Hematopoietic multipotent progenitor cell treated with erythropoietin and hydrocortisone succinate and interleukin-3 and kit ligand, for 15 days (in vitro differentiated cells): ENCODE results near the gene FKBP15.
"Not testable (repeated sequence)": the region's sequence is repeated elsewhere in the genome, so short reads cannot be mapped to it uniquely, and the experiment has no call there.

Experiments used
- DNase-seq: peaks from one replicate; pipeline ENCODE4 v3.0.0-alpha.2; 2015; ENCODE audit warnings: low spot score

FKBP15 gene

DNA sequence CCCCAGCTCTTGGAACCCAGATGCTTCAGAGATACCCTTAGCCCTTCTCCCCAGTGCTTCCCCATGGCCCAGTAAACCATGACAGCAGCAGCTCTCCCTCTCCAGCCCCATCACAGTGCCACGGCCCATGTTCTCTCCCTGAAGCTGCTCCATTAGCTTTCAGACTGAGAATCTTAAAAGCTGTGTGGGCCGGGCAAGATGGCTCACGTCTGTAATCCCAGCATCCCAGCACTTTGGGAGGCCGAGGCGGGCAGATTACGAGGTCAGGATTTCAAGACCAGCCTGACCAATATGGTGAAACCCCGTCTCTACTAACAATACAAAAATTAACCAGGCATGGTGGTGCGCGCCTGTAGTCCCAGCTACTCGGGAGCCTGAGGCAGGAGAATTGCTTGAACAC is 71.5 kb downstream of the FKBP15 start:
- DNase-seq: not testable (repeated sequence)

DNA sequence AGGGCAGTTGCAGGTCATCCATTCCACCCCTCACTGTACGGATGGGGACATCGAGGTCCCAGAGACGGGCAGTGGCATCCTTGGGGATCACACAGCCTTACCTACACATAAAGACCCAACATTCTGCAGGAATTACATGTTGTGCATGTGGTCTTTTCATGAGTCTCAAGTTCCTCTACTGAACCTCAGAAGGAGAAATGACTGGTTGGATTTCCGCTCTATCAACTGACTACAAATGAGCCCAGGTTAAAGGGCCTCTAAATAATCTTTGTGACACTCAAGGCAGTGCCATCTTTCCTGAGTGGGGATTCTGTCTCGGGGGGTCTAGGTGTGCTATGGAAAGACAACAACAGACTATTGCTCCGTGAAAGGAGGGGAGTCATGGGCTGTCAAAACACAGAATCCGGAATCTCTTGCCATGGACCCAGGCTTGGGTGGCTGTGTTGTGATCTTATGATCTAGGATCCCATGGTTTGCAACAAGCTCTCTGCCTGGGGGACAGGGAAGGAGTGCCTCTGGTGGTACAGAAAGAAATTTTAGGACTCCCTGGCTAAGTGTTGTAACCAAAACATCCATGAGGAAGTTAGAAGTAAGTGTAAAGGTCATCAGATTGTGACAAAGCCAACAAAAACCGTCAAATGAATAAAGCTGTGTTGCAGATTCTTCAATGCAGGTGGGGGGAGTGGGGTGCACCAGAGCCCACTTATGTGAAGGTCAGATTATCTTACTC is 72.1 kb downstream of the FKBP15 start:
- no peak for DNase-seq

DNA sequence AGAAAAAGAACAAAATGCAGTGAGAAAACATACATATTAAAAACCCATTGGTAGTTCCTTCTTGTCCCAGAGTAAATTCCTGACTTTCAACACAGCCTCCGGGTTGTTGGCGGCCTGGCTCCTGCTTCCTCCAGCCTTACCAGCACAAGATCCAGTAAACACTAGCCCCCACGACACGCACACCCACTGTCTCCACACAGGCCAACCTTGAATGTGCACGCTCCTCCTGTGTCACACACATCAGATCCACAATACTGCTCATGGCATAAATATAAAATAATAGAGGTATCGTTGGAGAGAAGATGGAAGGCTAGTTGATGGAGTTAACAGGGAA is 72.7 kb downstream of the FKBP15 start:
- no peak for DNase-seq

DNA sequence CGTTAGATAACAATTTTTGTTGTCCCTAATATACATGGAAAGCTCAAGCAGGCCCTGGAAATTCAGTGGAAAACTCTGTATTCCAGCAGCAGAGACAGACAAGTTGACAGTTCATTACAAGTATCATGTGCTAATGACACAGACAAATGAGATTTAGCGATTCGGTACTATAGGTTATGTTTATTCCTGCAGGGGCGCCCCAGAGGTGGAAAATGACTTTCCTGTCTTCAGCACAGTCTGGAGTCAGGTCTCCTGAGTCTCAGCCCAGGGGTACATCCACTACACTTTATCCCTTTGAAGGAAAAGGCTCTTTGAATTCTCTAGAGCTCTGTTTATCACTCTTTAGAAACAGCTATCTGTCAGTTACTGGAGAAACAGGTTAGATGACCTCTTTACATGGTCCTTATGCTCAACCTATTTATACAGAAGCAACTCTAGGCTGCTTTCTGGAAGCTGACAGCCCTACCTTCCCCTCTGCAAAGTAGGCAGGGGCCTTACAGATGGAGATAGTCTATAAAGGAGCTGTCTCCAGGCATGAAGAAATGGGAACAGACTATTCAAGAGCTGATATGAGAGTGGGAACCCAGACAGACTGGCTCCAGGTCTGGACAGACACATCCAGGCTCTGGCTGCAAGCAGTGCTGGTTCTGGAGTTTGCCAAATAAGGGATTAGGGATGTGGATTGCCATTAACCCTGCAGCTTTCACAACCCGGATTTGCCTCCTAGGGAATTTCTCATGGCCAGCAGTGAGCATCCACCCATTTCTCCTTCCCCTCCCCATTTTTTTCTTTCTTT is 77.4 kb downstream of the FKBP15 start:
- no peak for DNase-seq

DNA sequence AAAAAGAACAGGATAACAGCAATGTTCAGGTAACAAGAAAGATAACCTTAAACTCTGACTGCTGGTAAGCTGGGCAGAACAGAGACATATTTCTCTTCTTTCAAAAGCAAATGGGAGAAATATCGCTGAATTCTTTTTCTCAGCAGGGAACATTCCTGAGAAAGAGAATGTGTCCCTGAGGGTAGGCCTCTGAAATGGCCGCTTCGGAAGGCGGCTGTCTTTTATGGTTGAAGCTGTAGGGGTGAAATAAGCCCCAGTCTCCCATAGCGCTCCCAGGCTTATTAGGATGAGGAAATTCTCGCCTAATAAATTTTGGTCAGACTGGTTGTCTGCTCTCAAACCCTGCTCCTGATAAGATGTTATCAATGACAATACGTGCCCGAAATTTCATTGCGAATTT is 80.2 kb downstream of the FKBP15 start:
- DNase-seq: not testable (repeated sequence)

DNA sequence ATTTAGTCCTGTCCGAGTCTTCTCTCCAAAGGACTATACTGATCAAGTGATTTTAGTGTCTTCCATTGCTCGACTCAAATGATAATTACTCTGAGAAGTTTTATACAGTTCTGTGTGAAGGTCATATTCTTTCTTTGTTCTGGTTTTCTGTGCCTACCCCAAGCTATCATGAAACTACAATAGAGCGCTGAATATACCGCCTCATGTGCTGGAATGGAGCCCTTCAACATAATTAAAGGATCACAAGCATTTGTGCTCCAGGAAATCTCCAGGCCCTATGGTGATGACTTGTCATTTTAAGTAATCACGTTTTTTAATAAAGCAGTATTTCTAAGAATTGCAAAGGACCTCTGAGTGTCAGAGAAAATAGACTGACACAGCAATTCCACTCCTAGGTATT is 81.1 kb downstream of the FKBP15 start:
- DNase-seq: no peak

DNA sequence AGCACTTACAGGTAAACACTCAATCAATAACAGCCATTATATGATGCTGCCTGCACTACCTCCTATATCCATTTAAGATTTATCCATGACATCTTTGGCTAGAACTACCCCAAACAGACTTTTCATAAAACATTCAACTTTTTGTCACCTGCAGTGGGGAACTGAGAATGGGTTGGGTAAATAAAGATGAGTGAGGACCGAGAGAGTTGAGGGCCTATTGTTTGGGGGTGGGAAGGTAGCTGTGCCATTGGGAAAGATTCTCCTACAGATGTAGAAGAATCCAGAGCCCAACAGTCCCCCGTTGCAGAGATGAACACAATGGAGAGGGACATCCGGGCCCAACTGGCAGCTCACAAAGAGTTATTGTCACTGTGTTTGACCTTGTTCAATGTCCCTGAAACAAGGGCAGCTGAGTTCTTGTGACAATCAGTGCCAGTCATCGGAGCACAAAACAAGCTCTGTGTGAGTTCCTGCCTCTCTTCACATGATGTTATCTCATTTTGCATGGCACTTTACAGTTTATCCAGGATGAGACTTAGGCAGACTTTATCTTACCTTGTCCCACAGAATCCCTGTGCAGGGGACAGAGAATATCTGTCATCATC is 81.8 kb downstream of the FKBP15 start:
- DNase-seq: no peak

DNA sequence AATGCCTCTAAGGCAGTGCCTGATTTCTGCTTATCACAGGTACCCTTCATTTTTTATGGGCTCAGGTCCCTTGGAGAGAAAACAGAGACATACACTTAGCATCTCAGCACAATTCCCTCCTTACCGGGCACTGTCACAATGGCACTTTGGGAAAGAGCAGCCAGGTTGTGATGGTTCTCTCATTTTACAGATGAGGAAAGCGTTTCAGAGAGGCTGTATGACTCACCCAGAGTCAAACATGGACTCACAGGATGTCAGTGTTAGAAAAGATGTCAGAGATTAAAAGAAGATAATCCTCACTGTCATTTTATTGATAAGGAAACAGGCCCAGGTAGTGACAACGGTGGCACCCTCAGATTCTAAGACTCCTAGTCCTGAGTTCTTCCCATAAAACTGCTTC is 82.3 kb downstream of the FKBP15 start:
- DNase-seq: no peak

DNA sequence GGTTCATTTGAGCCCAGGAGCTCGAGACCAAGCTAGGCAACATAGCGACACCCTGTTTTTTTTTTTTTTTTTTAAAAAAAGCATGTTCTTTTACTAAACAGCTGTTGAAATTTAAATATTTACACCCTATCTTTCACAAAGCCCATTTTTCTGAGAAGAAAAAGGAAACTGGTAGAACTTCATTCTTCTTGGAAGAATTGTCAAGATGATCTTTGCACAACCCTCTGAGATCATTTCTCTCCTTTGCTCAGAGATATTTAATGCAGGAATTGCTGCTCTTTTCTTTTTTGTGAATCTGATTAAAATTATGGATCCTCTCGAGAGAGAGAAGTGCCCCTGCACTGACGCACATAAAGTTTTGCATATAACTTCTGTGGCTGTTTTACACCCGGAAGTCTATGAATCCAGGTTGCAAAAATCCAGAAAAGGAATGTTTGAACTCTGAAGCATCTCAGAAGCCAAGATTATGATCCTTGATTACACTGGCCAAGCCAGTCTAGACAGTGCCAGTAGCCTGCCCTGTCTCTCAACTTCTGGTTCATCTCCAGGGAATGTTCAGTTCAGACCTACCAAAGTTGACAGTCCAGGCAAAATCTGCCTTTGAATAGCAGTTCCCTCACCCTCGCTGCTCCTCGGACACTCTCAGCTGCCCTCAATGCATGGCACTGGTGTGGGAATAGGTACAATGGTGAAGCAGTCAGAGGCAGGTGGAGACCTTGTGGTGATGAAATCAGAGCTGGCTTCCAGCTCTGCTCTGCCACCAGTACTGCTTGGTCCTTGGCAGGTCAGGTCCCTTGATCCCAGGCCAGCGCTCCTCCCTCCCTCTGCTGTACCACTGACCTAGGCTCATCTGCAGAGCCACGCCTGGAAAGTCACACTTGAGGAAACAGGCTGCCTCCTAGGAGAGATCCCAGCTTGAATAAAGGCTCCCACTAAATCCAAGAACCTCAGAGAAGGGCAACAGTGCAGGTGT is 83.6 kb downstream of the FKBP15 start:
- no peak for DNase-seq

DNA sequence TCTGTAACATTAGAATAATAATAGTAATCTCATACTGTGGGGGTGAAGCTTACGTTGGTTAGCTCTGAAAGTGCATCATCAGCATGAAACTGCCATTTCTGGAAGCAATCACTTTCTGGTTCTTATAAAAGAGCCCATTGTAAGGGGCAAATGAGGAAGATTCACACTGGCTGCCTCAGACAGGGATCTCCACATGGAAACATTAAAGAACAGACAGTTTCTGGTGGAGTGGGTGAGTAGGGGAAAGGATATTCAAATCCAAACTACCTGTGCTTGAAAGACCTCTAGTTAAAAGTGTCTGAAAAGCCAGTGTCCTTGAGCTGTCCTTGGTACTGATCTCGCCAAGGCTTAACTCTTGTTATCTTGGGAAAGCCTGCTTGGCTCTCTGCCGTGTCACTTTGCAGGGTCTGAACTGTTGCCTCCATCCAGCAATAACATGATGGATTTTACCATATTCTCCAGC is 89.4 kb downstream of the FKBP15 start:
- no peak for DNase-seq

DNA sequence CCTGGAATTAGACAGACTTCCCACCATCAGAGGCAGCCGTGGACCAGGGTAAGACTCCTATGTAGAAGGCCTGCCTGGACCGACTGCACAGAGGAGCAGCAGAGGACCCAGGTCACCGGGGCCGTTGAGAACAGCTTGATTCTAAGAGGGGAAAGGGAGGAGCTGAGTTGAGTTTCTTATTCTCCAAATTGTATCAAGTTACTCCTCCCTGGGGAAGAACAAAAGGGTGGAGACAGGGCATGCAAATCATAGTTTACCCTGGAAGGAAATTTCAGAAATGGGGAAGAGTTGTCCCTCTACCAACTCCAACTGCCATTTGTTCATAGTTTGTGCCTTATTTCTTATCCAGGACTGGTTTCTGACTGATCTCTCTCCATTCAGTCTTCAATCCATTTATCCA is 91.2 kb downstream of the FKBP15 start:
- no peak for DNase-seq

DNA sequence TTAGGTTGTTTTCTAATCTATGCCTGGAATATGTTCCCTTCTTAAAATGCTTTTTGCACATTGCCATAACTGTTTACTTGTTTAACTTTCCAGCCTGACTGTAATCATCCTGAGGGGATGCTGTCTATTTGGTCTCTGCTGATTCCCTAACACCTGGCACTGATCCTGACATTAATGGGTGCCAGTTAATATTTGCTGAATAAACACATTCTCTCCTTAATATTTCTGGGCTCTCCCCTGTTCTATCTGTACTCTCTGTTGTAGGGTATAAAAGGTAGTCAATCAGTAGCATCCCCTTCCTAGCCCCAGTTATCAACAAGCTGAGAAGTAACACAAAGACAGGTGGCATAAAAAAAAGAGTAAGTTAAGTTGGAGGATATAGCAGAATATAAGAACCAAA is 91.6 kb downstream of the FKBP15 start:
- DNase-seq: no peak

DNA sequence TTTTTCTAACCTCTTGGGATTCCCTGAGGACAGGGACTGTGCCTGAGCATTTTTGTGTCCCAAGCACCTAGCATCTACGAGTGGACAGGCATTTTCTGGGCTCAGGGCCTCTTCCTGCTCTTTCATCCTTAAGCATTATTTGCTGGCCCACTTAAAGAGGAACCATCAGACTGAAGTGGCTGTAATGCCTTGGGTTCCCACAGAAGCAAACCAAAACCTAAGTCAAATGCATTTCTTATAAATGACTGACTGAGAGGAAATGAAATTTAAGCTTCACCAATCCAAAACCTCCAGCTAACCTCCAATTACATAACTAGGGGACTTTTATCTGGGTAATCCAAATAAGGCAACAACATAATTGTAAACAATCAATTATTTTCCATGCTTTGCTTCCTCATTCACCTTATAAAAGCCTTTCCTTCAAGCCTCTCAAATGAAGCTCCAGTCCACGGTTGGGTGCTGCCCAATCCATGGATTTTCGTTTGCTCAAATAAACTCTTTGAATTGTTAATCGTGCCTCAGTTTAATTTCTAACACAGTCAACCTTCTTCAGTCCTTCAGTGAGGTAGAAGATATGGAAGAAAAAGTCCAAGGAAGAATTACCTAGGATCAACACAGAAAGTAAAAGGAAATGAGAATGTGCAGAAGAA is 95.6 kb downstream of the FKBP15 start:
- DNase-seq: no peak

DNA sequence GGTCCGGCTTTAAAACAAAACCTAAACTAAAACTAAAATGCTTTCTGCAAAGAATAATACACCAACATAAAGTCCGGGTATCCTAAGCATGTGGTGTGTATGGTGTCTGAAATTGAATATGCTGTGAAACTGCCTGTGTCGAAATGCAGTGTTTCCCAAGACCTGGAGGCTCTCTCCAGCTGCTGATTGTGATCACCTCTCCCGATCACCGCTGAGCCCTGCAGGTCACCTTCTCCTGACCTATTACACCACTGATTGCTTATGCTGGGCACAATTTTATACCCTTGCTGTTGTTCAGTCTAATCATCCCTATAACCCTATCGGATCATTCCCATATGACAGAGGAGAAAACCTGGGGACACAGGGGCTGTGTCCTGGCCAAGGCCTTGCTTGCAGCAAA is 102.2 kb downstream of the FKBP15 start:
- not testable (repeated sequence) for DNase-seq
